ENCODE results near the gene HK3.

DNA sequence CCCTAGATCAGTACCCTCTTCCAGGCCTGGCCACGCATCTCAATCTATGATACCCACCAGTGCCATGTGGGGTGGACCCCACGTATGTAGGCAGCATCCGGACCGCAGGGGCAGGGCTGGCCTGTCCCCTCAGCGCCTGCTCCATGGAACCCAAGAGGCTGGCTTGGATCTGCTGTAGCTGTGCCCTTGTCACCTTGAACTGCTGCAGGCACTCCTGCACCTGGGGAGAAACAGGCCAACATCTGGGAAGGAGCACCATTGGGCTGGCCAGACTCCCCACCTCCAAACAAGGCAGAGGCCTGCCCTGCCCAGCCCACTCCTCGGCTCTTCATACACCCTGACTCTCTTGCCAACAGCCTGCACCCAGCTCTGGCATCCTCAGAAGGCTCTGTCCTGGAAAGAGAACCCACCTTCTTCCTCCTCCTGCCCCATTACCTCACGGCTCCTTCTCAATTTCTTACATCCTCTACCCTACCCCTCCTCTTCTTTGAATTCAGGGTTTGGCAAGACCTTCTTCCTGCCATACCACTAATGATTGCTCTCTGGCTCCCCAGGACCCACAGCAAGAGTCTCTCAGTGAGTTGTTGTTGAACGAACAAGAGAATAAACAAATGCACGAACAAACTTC is 7.7 kb downstream of the HK3 start:
- TF ChIP-seq, protein P1, sequence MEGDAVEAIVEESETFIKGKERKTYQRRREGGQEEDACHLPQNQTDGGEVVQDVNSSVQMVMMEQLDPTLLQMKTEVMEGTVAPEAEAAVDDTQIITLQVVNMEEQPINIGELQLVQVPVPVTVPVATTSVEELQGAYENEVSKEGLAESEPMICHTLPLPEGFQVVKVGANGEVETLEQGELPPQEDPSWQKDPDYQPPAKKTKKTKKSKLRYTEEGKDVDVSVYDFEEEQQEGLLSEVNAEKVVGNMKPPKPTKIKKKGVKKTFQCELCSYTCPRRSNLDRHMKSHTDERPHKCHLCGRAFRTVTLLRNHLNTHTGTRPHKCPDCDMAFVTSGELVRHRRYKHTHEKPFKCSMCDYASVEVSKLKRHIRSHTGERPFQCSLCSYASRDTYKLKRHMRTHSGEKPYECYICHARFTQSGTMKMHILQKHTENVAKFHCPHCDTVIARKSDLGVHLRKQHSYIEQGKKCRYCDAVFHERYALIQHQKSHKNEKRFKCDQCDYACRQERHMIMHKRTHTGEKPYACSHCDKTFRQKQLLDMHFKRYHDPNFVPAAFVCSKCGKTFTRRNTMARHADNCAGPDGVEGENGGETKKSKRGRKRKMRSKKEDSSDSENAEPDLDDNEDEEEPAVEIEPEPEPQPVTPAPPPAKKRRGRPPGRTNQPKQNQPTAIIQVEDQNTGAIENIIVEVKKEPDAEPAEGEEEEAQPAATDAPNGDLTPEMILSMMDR (IDR thresholded peaks at IDR 0.05; ENCODE audit: low read length) = no peak
- TF ChIP-seq EZH2 (optimal IDR thresholded peaks at IDR 0.05; ENCODE audit: low read depth, low read length) = no peak

Data from MM.1S (cell line).